Measurements from ENCODE around the gene SDHD. TPM values are rescaled to one million over a fixed set of nuclear protein-coding genes. Genes with fewer than 3 reads are reported as not detected.

SDHD gene
- polyA plus RNA-seq, 1 donor (not counting 4 experiments of a cell fraction or from before 2014, with no cell fraction given) = 101 TPM

DNA sequence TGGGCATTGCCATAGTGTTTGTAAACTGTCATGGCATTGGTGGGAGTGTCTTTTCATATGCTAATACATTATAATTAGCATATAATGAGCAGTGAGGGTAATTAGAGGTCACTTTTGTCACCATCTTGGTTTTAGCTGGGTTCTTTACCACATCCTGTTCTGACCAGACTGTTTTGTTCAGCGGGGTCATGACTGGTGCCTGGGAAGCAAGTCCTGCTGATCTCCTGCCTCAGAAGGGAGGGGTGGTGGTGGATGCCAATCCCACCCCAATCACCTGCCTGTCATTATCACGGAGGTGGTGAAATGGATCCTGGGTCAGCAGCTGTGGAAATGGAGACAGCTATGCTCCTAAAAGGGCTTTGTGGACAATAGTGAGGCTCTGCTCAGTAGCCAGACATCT, 46.1 kb downstream of the SDHD start:
- dilution Hi-C loops (cut with MboI; ENCODE audit: extremely low pct_ligation_motif_present, low sequenced_read_pairs) = no loop called here
- Histone ChIP-seq H3K4me2 (ENCODE audit: control insufficient read depth, extremely low read depth, insufficient read depth, low read depth, low read length) (no peak overlapping the region), H4K20me1 (ENCODE audit: control insufficient read depth, extremely low read depth, insufficient read depth, low read length) (no peaks in the 10 kb centered on the region), H3K36me3 (ENCODE audit: control insufficient read depth in 2 of 2, extremely low read depth in 1 of 2, insufficient read depth in 2 of 2, low read length in 2 of 2) (no peaks in the 10 kb centered on the region), H3K27ac (ENCODE audit: control insufficient read depth, insufficient read depth, low read length) (no peak overlapping the region), H3K27me3 (ENCODE audit: control insufficient read depth, extremely low read depth, insufficient read depth, low read length) (no peaks in the 10 kb centered on the region), H3K4me3 (ENCODE audit: control insufficient read depth in 2 of 3, extremely low read depth in 1 of 3, insufficient read depth in 2 of 3, low read depth in 1 of 3, low read length in 3 of 3) (no peak overlapping the region), H3K9me1 (ENCODE audit: control insufficient read depth, extremely low read depth, insufficient read depth, low read length) (peaks cover 3% of the 10 kb centered on the region), H3K79me2 (ENCODE audit: control insufficient read depth, insufficient read depth, low read length) (no peaks in the 10 kb centered on the region), H2AFZ (ENCODE audit: control insufficient read depth, low read length) (no peak overlapping the region), H3K4me1 (ENCODE audit: control insufficient read depth, extremely low read depth, insufficient read depth, low read length) (peaks cover 30% of the 10 kb centered on the region), H3K9me3 (ENCODE audit: control insufficient read depth, low read depth, low read length) (no peaks in the 10 kb centered on the region), H3K9ac (ENCODE audit: control insufficient read depth, extremely low read depth, insufficient read depth, low read length) (no peak overlapping the region)
- TF ChIP-seq EZH2 (IDR thresholded peaks at IDR 0.05; ENCODE audit: low read length) (no peak), CTCF (optimal IDR thresholded peaks at IDR 0.05 in 1 of 3, IDR thresholded peaks at IDR 0.05 in 1 of 3, conservative IDR thresholded peaks at IDR 0.05 in 1 of 3; ENCODE audit: extremely low read depth in 1 of 3, insufficient read depth in 2 of 3, low read length in 3 of 3) (no peak)
- FAIRE-seq = no peak
- DNase-seq (ENCODE audit: low read depth, low spot score) = no peak

- no peaks in the 10 kb centered on the region for H4K20me1 ChIP-seq (ENCODE audit: control insufficient read depth, extremely low read depth, insufficient read depth, low read length)
- FAIRE-seq = no peak
- dilution Hi-C loops (cut with MboI; ENCODE audit: extremely low pct_ligation_motif_present, low sequenced_read_pairs) = no loop called here
These were observed 47.8 kb downstream of the SDHD start for GRCh38 chr11:112134473-112134872.

More at GRCh38 chr11:112134473-112134872, 47.8 kb downstream of the SDHD start:
- no peak overlapping the region for H3K9ac ChIP-seq (ENCODE audit: control insufficient read depth, extremely low read depth, insufficient read depth, low read length)
- H2AFZ ChIP-seq (ENCODE audit: control insufficient read depth, low read length) = no peak overlapping the region
- DNase-seq (ENCODE audit: low read depth, low spot score) = no peak
- H3K4me1 ChIP-seq (ENCODE audit: control insufficient read depth, extremely low read depth, insufficient read depth, low read length) = peaks cover 17% of the 10 kb centered on the region
- TF ChIP-seq CTCF (optimal IDR thresholded peaks at IDR 0.05 in 1 of 3, IDR thresholded peaks at IDR 0.05 in 1 of 3, conservative IDR thresholded peaks at IDR 0.05 in 1 of 3; ENCODE audit: extremely low read depth in 1 of 3, insufficient read depth in 2 of 3, low read length in 3 of 3) (no peak), EZH2 (IDR thresholded peaks at IDR 0.05; ENCODE audit: low read length) (no peak)
- H3K79me2 ChIP-seq (ENCODE audit: control insufficient read depth, insufficient read depth, low read length) = no peaks in the 10 kb centered on the region
- H3K27ac ChIP-seq (ENCODE audit: control insufficient read depth, insufficient read depth, low read length) = no peak overlapping the region
- H3K9me1 ChIP-seq (ENCODE audit: control insufficient read depth, extremely low read depth, insufficient read depth, low read length) = no peaks in the 10 kb centered on the region
- H3K4me3 ChIP-seq (ENCODE audit: control insufficient read depth in 2 of 3, extremely low read depth in 1 of 3, insufficient read depth in 2 of 3, low read depth in 1 of 3, low read length in 3 of 3) = no peak overlapping the region
- H3K4me2 ChIP-seq (ENCODE audit: control insufficient read depth, extremely low read depth, insufficient read depth, low read depth, low read length) = no peak overlapping the region
- H3K9me3 ChIP-seq (ENCODE audit: control insufficient read depth, low read depth, low read length) = no peaks in the 10 kb centered on the region
- no peaks in the 10 kb centered on the region for H3K27me3 ChIP-seq (ENCODE audit: control insufficient read depth, extremely low read depth, insufficient read depth, low read length)
- H3K36me3 ChIP-seq (ENCODE audit: control insufficient read depth in 2 of 2, extremely low read depth in 1 of 2, insufficient read depth in 2 of 2, low read length in 2 of 2) = no peaks in the 10 kb centered on the region
